OCI-LY3 (cell line): ENCODE data around the gene ABO.
"Not testable (repeated sequence)": the region's sequence is repeated elsewhere in the genome, so short reads cannot be mapped to it uniquely, and the experiment has no call there.

ENCODE experiments used
- H2AFZ ChIP-seq: fragments of 200-600, 300-600 bp; shearing (Covaris generic); 2 replicates; pipeline ENCODE4 v1.6.0; 2014; ENCODE audit warnings: antibody characterized with exemption, low read depth, low read length
- H3K27ac ChIP-seq: fragments of 200-600, 300-600 bp; sonication (generic); 2 replicates; pipeline ENCODE4 v1.5.1; 2014; ENCODE audit warnings: mild to moderate bottlenecking, low read length, moderate library complexity, mixed read lengths
- H3K27me3 ChIP-seq: fragments of 200-600, 300-600 bp; sonication (generic); 2 replicates; pipeline ENCODE4 v1.6.1; 2014; ENCODE audit warnings: low read depth, low read length, mixed read lengths
- H3K36me3 ChIP-seq: fragments of 200-600, 300-600 bp; sonication (generic); replicated peaks from 2 replicates; pipeline ENCODE3; 2014; ENCODE audit warnings: low read depth, low read length, mixed read lengths
- H3K4me1 ChIP-seq: fragments of 300-600, 200-600 bp; sonication (generic); 2 replicates; pipeline ENCODE4 v1.6.1; 2014; ENCODE audit warnings: low read length, mixed read lengths
- H3K4me2 ChIP-seq: fragments of 200-600, 300-600 bp; sonication (generic); 2 replicates; pipeline ENCODE4 v1.6.1; 2014; ENCODE audit warnings: low read length, mixed read lengths
- H3K4me3 ChIP-seq: fragments of 300-600, 200-600 bp; sonication (generic); 2 replicates; pipeline ENCODE4 v1.5.1; 2014; ENCODE audit warnings: antibody characterized with exemption, mild to moderate bottlenecking, low read length, moderate library complexity
- H3K79me2 ChIP-seq: fragments of 300-600, 200-600 bp; shearing (Covaris generic); 2 replicates; pipeline ENCODE4 v1.6.1; 2014; ENCODE audit warnings: mild to moderate bottlenecking, low read length, mixed read lengths
- H3K9ac ChIP-seq: fragments of 300-600, 200-600 bp; shearing (Covaris generic); 2 replicates; pipeline ENCODE4 v1.6.0; 2014; ENCODE audit warnings: mild to moderate bottlenecking, low read length, moderate library complexity
- H3K9me3 ChIP-seq: fragments of 200-600, 300-600 bp; shearing (Covaris generic); 2 replicates; pipeline ENCODE4 v1.6.1; 2014; ENCODE audit warnings: low read length, mixed read lengths; ENCODE audit not compliant: insufficient read depth
- H4K20me1 ChIP-seq: fragments of 200-600, 300-600 bp; sonication (generic); 2 replicates; pipeline ENCODE4 v1.6.1; 2016; ENCODE audit warnings: low read length, mixed read lengths; ENCODE audit not compliant: insufficient read depth
- CTCF ChIP-seq: fragments of 200-600, 300-600 bp; sonication (generic); IDR thresholded peaks from 2 replicates; pipeline ENCODE4 v1.5.1; 2014; ENCODE audit warnings: antibody characterized with exemption, low read length, low read depth
- EZH2phosphoT487 ChIP-seq: fragments of 200-600 bp; shearing (Covaris generic); IDR thresholded peaks from 2 replicates; pipeline ENCODE4 v1.6.1; 2018; ENCODE audit warnings: antibody characterized with exemption, mixed run types, low read depth

Gene ABO

GRCh38 chr9:133207021-133207531 is 67.9 kb downstream of the ABO start:
- Histone ChIP-seq H3K27ac (no peak overlapping the region), H3K4me1 (no peaks in the 10 kb centered on the region), H3K4me2 (no peak overlapping the region), H3K4me3 (no peak overlapping the region), H3K9ac (no peak overlapping the region), H3K27me3 (peaks cover 1% of the 10 kb centered on the region; the same call in 1 of the 2 replicates), H3K9me3 (no peaks in the 10 kb centered on the region), H3K79me2 (no peaks in the 10 kb centered on the region), H4K20me1 (no peaks in the 10 kb centered on the region), H2AFZ (no peak overlapping the region), H3K36me3 (no peaks in the 10 kb centered on the region)
- TF ChIP-seq EZH2phosphoT487 (no peak), CTCF (no peak)

- Histone ChIP-seq H2AFZ (no peak overlapping the region), H3K36me3 (no peaks in the 10 kb centered on the region), H3K79me2 (no peaks in the 10 kb centered on the region), H3K27ac (no peak overlapping the region), H3K4me3 (no peak overlapping the region), H4K20me1 (no peaks in the 10 kb centered on the region), H3K9me3 (no peaks in the 10 kb centered on the region), H3K27me3 (no peaks in the 10 kb centered on the region), H3K4me2 (no peak overlapping the region), H3K4me1 (no peaks in the 10 kb centered on the region), H3K9ac (no peak overlapping the region)
- TF ChIP-seq CTCF (no peak), EZH2phosphoT487 (no peak)
Observed at GRCh38 chr9:133205996-133206931, 68.7 kb downstream of the ABO start.

- not testable (repeated sequence) for H3K9ac ChIP-seq, H3K4me2 ChIP-seq, H3K36me3 ChIP-seq, H3K27ac ChIP-seq, H3K79me2 ChIP-seq, H2AFZ ChIP-seq, H3K4me3 ChIP-seq, H3K4me1 ChIP-seq, H3K9me3 ChIP-seq, H3K27me3 ChIP-seq, H4K20me1 ChIP-seq
Observed at GRCh38 chr9:133205481-133205887, 69.5 kb downstream of the ABO start.
